Gastroesophageal sphincter (tissue), 4 donors: Measurements from ENCODE around the gene VSTM4. TPM values are rescaled to one million over a fixed set of nuclear protein-coding genes. Genes with fewer than 3 reads are reported as not detected.

Experiments used
- ATAC-seq: fragments of 150-250 bp; one replicate; pipeline ENCODE4 v1.9.1; 2016; ENCODE audit warnings: mild to moderate bottlenecking, moderate library complexity
- H3K27ac ChIP-seq, 4 donors: fragments of 200-600 bp; sonication (generic) in 3 of 4; 1 replicate in 3 of 4; 2 replicates in 1 of 4; pipeline ENCODE4 v1.5.1; 2016 to 2019
- H3K27me3 ChIP-seq: fragments of 200-600 bp; sonication (generic); one replicate; pipeline ENCODE4 v1.5.1; 2019
- H3K36me3 ChIP-seq, 2 donors: fragments of 200-600 bp; sonication (generic); one replicate each; pipeline ENCODE4 v1.5.1; 2019; ENCODE audit warnings: control low read depth in 1 of 2
- H3K4me1 ChIP-seq, 3 donors: fragments of 200-600 bp; sonication (generic); 1 replicate in 2 of 3; 2 replicates in 1 of 3; pipeline ENCODE4 v1.5.1; 2016 to 2019; ENCODE audit warnings: control low read depth in 2 of 3
- H3K4me3 ChIP-seq, 2 donors: fragments of 200-600 bp; sonication (generic); one replicate each; pipeline ENCODE4 v1.5.1; 2019; ENCODE audit warnings: mild to moderate bottlenecking in 1 of 2, moderate library complexity in 1 of 2
- H3K9me3 ChIP-seq, 3 donors: fragments of 200-600 bp; sonication (generic); one replicate each; pipeline ENCODE4 v1.5.1; 2017 to 2019; ENCODE audit warnings: control low read depth in 2 of 3
- EP300 ChIP-seq: sonication (generic); formaldehyde crosslinking; IDR thresholded peaks from one replicate; pipeline ENCODE4 v1.6.1; 2017; ENCODE audit warnings: antibody characterized with exemption, mild to moderate bottlenecking
- POLR2A ChIP-seq, 2 donors: fragments of 450-650 bp; IDR thresholded peaks; one replicate each; pipeline ENCODE4 v1.6.1; 2017; ENCODE audit warnings: antibody characterized with exemption in 2 of 2, mild to moderate bottlenecking in 2 of 2, moderate library complexity in 1 of 2
- POLR2AphosphoS5 ChIP-seq: sonication (generic); formaldehyde crosslinking; IDR thresholded peaks from one replicate; pipeline ENCODE4 v1.6.1; 2017; ENCODE audit warnings: antibody characterized with exemption
- WGBS, 2 donors: methylation state at CpG; one replicate each; pipeline ENCODE4 v1.1.5; 2018; ENCODE audit warnings: low coverage in 1 of 2; 5-methylcytosine and 5-hydroxymethylcytosine counted together
- total RNA-seq, 4 donors: library from RNA; depleted of rRNA; stranded (reverse); fragments of >200 nt; gene quantifications; one replicate each; pipeline ENCODE4 v1.1.0, GENCODE V29; 2016
- TF ChIP-seq, protein P1 (sequence below), 4 experiments: fragments of 200-600 bp in 2 of 4; fragments of 450-650 bp in 2 of 4; sonication (generic) in 1 of 4; IDR thresholded peaks; one replicate each; pipeline ENCODE4 v1.5.1; 2017 to 2019; ENCODE audit warnings: antibody characterized with exemption in 4 of 4, mild to moderate bottlenecking in 2 of 4, moderate library complexity in 2 of 4

Gene VSTM4
- total RNA-seq, 4 donors from 2014 or later: 11.4 to 25.1 (median 21.9) TPM

DNA sequence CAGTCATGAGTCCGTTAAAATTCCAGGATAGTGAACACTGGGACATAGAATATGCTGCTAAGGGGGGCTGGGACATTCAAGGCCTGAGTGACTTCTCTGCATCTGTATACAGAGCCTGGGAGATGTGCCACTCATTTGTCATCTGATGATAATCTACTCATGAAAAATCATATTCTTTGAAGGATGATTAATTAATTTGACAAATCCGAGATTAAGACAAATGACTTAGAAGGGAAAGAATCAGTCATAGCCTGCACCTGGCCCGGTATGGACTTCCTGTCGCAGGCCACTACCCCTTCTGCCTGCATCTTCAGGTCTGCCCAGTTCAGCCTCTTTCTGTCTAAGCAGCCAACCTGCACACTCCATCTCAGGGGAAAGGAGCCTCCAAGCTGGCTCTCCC lies 37.3 kb upstream of the VSTM4 start:
- TF ChIP-seq EP300: no peak
- TF ChIP-seq, protein P1, sequence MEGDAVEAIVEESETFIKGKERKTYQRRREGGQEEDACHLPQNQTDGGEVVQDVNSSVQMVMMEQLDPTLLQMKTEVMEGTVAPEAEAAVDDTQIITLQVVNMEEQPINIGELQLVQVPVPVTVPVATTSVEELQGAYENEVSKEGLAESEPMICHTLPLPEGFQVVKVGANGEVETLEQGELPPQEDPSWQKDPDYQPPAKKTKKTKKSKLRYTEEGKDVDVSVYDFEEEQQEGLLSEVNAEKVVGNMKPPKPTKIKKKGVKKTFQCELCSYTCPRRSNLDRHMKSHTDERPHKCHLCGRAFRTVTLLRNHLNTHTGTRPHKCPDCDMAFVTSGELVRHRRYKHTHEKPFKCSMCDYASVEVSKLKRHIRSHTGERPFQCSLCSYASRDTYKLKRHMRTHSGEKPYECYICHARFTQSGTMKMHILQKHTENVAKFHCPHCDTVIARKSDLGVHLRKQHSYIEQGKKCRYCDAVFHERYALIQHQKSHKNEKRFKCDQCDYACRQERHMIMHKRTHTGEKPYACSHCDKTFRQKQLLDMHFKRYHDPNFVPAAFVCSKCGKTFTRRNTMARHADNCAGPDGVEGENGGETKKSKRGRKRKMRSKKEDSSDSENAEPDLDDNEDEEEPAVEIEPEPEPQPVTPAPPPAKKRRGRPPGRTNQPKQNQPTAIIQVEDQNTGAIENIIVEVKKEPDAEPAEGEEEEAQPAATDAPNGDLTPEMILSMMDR (IDR thresholded peaks at IDR 0.05): no peak
- no peak for ATAC-seq
- Histone ChIP-seq H3K27me3 (peaks cover 14% of the 10 kb centered on the region), H3K9me3 (peaks cover 0 to 7% (median 0%) of the 10 kb centered on the region in 3 donors), H3K36me3 (no peaks in the 10 kb centered on the region), H3K4me1 (no peaks in the 10 kb centered on the region), H3K4me3 (no peak overlapping the region), H3K27ac (no peak overlapping the region)
- WGBS, 2 donors: 72 to 80% methylated on average over 2 to 4 of the region's 4 CpGs

GRCh38 chr10:49152037-49152436 lies 36.7 kb upstream of the VSTM4 start:
- 69 to 92% methylated on average over 2 to 3 of the region's 4 CpGs for WGBS, 2 donors
- H3K9me3 ChIP-seq: peaks cover 0 to 13% (median 0%) of the 10 kb centered on the region in 3 donors
- H3K4me3 ChIP-seq: no peak overlapping the region
- H3K27ac ChIP-seq: no peak overlapping the region
- peaks cover 13% of the 10 kb centered on the region for H3K27me3 ChIP-seq
- TF ChIP-seq POLR2AphosphoS5 (no peak), POLR2A (IDR thresholded peaks at IDR 0.05) (no peak), EP300 (no peak)
- TF ChIP-seq, protein P1 (IDR thresholded peaks at IDR 0.05): no peak
- no peak for ATAC-seq
- H3K4me1 ChIP-seq: no peaks in the 10 kb centered on the region
- no peaks in the 10 kb centered on the region for H3K36me3 ChIP-seq

DNA sequence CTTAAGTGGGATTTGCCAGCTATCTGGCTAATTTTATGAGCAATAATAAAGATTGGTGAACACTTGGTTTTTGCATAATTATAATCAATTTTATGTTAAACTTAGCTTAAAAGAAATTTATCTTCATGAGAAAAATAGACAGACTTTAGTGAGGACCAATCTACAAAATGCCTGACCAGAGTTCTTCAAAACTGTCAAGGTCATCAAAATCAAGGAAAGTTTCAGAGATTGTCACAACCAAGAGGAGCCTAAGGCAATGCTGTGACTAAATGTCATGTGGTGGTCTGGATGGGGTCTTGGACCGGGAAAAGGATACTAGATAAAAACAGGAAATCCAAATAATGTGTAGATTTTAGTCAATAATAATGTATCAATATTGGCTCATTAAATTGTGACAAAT lies 36.2 kb upstream of the VSTM4 start:
- Histone ChIP-seq H3K27me3 (peaks cover 8% of the 10 kb centered on the region), H3K9me3 (peaks cover 0 to 19% (median 0%) of the 10 kb centered on the region in 3 donors), H3K4me3 (no peak overlapping the region), H3K4me1 (no peaks in the 10 kb centered on the region), H3K27ac (no peak overlapping the region), H3K36me3 (no peaks in the 10 kb centered on the region)
- WGBS, 2 donors: 79 to 83% methylated on average over 1 of the region's 1 CpG
- no peak for ATAC-seq
- TF ChIP-seq POLR2AphosphoS5 (no peak), EP300 (no peak)

DNA sequence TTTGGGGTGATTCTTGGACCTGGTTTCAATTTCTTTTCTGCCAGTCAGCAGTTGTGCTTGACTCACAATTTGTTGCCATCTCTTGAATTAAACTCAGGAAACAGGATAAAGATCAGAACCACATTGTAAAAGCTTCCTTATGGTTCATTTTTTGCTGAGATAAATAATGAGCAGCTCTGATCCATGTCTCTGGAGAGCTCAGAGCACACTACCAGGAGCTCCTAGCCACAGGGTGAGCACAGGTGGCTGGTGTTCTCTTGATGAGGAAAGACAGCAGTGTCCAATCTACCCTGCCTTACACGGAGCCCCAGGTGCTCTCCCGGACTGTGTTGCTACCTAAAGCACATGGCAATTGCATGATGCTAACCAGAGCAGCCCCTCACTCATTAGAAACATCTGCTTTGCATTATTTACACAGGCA lies 35.7 kb upstream of the VSTM4 start:
- Histone ChIP-seq H3K27me3 (peaks cover 7% of the 10 kb centered on the region), H3K36me3 (no peaks in the 10 kb centered on the region), H3K4me3 (no peak overlapping the region), H3K4me1 (no peaks in the 10 kb centered on the region), H3K27ac (no peak overlapping the region), H3K9me3 (peaks cover 0 to 20% (median 0%) of the 10 kb centered on the region in 3 donors)
- no peak for ATAC-seq
- TF ChIP-seq POLR2A (IDR thresholded peaks at IDR 0.05): no peak
- no peak for TF ChIP-seq EP300
- WGBS, 2 donors: 17 to 45% methylated on average over 2 of the region's 2 CpGs

DNA sequence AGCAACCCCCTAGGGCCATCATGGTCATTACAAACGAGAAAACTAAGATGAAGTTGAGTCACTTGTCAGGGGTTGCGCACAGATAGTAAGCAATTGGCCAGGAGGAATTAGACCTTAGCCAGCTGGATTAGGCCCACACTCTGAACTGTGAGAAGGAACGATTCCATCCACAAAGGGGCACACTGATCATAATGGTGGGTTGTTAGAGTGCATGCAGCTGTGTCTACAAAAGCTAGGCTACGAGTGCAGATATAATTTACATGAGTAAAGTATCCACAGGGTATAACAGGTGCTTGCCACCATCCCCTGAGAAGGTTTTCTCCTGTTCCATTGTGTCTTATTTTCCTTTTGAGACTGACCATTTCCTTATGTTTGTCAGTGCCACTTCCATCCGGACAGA lies 35.1 kb upstream of the VSTM4 start:
- H3K9me3 ChIP-seq: peaks cover 0 to 20% (median 0%) of the 10 kb centered on the region in 3 donors
- no peaks in the 10 kb centered on the region for H3K36me3 ChIP-seq
- WGBS, 2 donors: 47 to 75% methylated on average over 2 to 5 of the region's 5 CpGs
- no peak for ATAC-seq
- peaks cover 7% of the 10 kb centered on the region for H3K27me3 ChIP-seq
- TF ChIP-seq POLR2AphosphoS5 (no peak), POLR2A (IDR thresholded peaks at IDR 0.05) (no peak), EP300 (no peak)
- TF ChIP-seq, protein P1 (IDR thresholded peaks at IDR 0.05): no peak
- no peak overlapping the region for H3K27ac ChIP-seq
- no peak overlapping the region for H3K4me3 ChIP-seq
- H3K4me1 ChIP-seq: no peaks in the 10 kb centered on the region

DNA sequence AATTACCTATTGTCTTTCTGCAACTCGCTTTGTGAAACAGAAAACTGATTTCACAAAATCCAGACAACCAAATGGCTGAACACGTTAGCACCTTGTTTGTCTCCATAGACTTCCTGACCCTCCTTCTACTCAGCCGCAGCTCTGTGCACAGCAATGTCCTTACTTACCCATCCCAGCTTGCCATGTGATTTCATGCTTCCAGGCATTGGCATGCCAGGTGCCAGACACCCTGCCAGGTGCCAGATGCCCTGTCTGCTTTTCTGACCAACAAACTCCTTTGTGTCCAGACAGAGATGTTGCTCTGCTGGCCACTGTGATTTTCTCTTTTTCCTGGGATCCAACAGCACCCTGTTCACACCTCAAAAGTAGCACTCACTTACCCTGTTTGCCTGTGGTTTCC lies 34.6 kb upstream of the VSTM4 start:
- 75 to 80% methylated on average over 1 to 3 of the region's 3 CpGs for WGBS, 2 donors
- H3K9me3 ChIP-seq: peaks cover 0 to 20% (median 0%) of the 10 kb centered on the region in 3 donors
- peaks cover 7% of the 10 kb centered on the region for H3K27me3 ChIP-seq
- H3K36me3 ChIP-seq: no peaks in the 10 kb centered on the region
- TF ChIP-seq, protein P1 (IDR thresholded peaks at IDR 0.05): no peak
- TF ChIP-seq POLR2AphosphoS5: no peak
- TF ChIP-seq POLR2A (IDR thresholded peaks at IDR 0.05): no peak
- ATAC-seq: no peak
- no peaks in the 10 kb centered on the region for H3K4me1 ChIP-seq
- no peak overlapping the region for H3K27ac ChIP-seq
- H3K4me3 ChIP-seq: no peak overlapping the region
